Neuronal stem cell (in vitro differentiated cells): ENCODE measurements around the gene SEMA3A.

Experiments used
- DNase-seq: peaks from one replicate; pipeline ENCODE4 v3.0.0-alpha.2; 2013; ENCODE audit warnings: low spot score
- H2AFZ ChIP-seq: one replicate; pipeline ENCODE4 v1.6.1; 2013; ENCODE audit warnings: mild to moderate bottlenecking, low read length, inconsistent platforms
- H2AK5ac ChIP-seq: 2 replicates; pipeline ENCODE4 v1.6.1; 2013; ENCODE audit warnings: low read depth, mild to moderate bottlenecking, inconsistent platforms, low read length, moderate library complexity, mixed read lengths
- H2BK120ac ChIP-seq: 2 replicates; pipeline ENCODE4 v1.6.1; 2013; ENCODE audit warnings: low read depth, mild to moderate bottlenecking, inconsistent platforms, low read length, moderate library complexity, mixed read lengths
- H2BK12ac ChIP-seq: one replicate; pipeline ENCODE4 v1.6.1; 2013; ENCODE audit warnings: low read length, inconsistent platforms
- H2BK15ac ChIP-seq: 2 replicates; pipeline ENCODE4 v1.6.1; 2013; ENCODE audit warnings: mild to moderate bottlenecking, low read length, inconsistent platforms, mixed read lengths
- H2BK5ac ChIP-seq: one replicate; pipeline ENCODE4 v1.6.1; 2013; ENCODE audit warnings: inconsistent platforms, mild to moderate bottlenecking, low read length, moderate library complexity
- H3K14ac ChIP-seq: one replicate; pipeline ENCODE4 v1.6.1; 2013; ENCODE audit warnings: low read length, inconsistent platforms
- H3K18ac ChIP-seq: 2 replicates; pipeline ENCODE4 v1.6.1; 2013; ENCODE audit warnings: low read length, inconsistent platforms
- H3K23ac ChIP-seq: 2 replicates; pipeline ENCODE4 v1.6.1; 2013; ENCODE audit warnings: low read depth, mild to moderate bottlenecking, mixed read lengths, low read length, inconsistent platforms; ENCODE audit not compliant: poor library complexity
- H3K27ac ChIP-seq: replicated peaks from 3 replicates; pipeline ENCODE4 v1.5.1; 2013; ENCODE audit warnings: low read length, inconsistent platforms
- H3K27me3 ChIP-seq, 3 experiments: 2 replicates each; pipeline ENCODE4 v1.6.1; 2013; ENCODE audit warnings: low read length in 3 of 3, mild to moderate bottlenecking in 2 of 3, inconsistent platforms in 1 of 3, low read depth in 1 of 3, mixed read lengths in 1 of 3, moderate library complexity in 1 of 3; ENCODE audit not compliant: control insufficient read depth in 3 of 3, insufficient read depth in 3 of 3
- H3K36me3 ChIP-seq, 2 donors: replicated peaks in 1 of 2; 2 replicates each; pipeline ENCODE4 v1.6.1; 2013; ENCODE audit warnings: low read length in 2 of 2; ENCODE audit not compliant: control insufficient read depth in 2 of 2, insufficient read depth in 2 of 2
- H3K4ac ChIP-seq: 2 replicates; pipeline ENCODE4 v1.6.1; 2013; ENCODE audit warnings: inconsistent platforms, mild to moderate bottlenecking, low read length, moderate library complexity
- H3K4me1 ChIP-seq, 2 donors: 1 replicate in 1 of 2; 2 replicates in 1 of 2; pipeline ENCODE4 v1.6.1; 2013; ENCODE audit warnings: low read length in 2 of 2, low read depth in 1 of 2; ENCODE audit not compliant: control insufficient read depth in 2 of 2, insufficient read depth in 1 of 2
- H3K4me2 ChIP-seq: one replicate; pipeline ENCODE4 v1.6.1; 2013; ENCODE audit warnings: mild to moderate bottlenecking, low read length, inconsistent platforms; ENCODE audit not compliant: insufficient read depth, poor library complexity, severe bottlenecking
- H3K4me3 ChIP-seq, 2 donors: 2 replicates each; pipeline ENCODE4 v1.5.1; 2013; ENCODE audit warnings: low read length in 2 of 2, mild to moderate bottlenecking in 2 of 2, inconsistent platforms in 1 of 2, moderate library complexity in 1 of 2
- H3K79me1 ChIP-seq: one replicate; pipeline ENCODE4 v1.6.1; 2013; ENCODE audit warnings: low read depth, mild to moderate bottlenecking, inconsistent platforms, low read length, moderate library complexity
- H3K9ac ChIP-seq: one replicate; pipeline ENCODE4 v1.6.1; 2013; ENCODE audit warnings: mild to moderate bottlenecking, low read depth, low read length, inconsistent platforms; ENCODE audit not compliant: poor library complexity
- H3K9me3 ChIP-seq, 2 donors: replicated peaks in 1 of 2; 2 replicates each; pipeline versions ENCODE3 to v1.6.1; 2013; ENCODE audit warnings: low read length in 2 of 2, mild to moderate bottlenecking in 2 of 2, inconsistent platforms in 1 of 2, low read depth in 1 of 2, mixed read lengths in 1 of 2, moderate library complexity in 1 of 2; ENCODE audit not compliant: control insufficient read depth in 2 of 2, insufficient read depth in 1 of 2
- H4K8ac ChIP-seq: one replicate; pipeline ENCODE4 v1.6.1; 2013; ENCODE audit warnings: low read depth, mild to moderate bottlenecking, inconsistent platforms, low read length, moderate library complexity
- H4K91ac ChIP-seq: one replicate; pipeline ENCODE4 v1.6.1; 2013; ENCODE audit warnings: low read length, low read depth, mild to moderate bottlenecking, inconsistent platforms; ENCODE audit not compliant: poor library complexity
- WGBS, 2 donors: extraction: QIAGEN DNeasy Blood & Tissue Kit; methylation state at CpG; one replicate each; pipeline ENCODE4 v1.1.7; 2013; ENCODE audit warnings: missing lambda C conversion rate in 2 of 2, mixed read lengths in 1 of 2; ENCODE audit not compliant: insufficient read length in 2 of 2, insufficient replicate concordance in 1 of 2; ENCODE audit errors: extremely low coverage in 2 of 2; 5-methylcytosine and 5-hydroxymethylcytosine counted together

The SEMA3A gene

GRCh38 chr7:84076219-84076618 is 118.4 kb downstream of the SEMA3A start:
- Histone ChIP-seq H3K27ac (no peak overlapping the region), H3K4me3 (no peak overlapping the region), H3K23ac (no peak overlapping the region), H2BK12ac (no peak overlapping the region), H2BK15ac (no peak overlapping the region), H3K79me1 (no peaks in the 10 kb centered on the region), H3K27me3 (no peaks in the 10 kb centered on the region), H3K14ac (no peak overlapping the region), H2AFZ (no peak overlapping the region), H2BK5ac (no peak overlapping the region), H4K8ac (no peak overlapping the region), H3K36me3 (peaks cover 0 to 8% of the 10 kb centered on the region in 2 donors), H3K4me1 (no peaks in the 10 kb centered on the region), H4K91ac (no peak overlapping the region), H2AK5ac (no peak overlapping the region), H3K4me2 (no peak overlapping the region), H3K4ac (no peak overlapping the region), H3K9ac (no peak overlapping the region), H3K18ac (no peak overlapping the region), H2BK120ac (no peak overlapping the region), H3K9me3 (peaks cover 0 to 3% of the 10 kb centered on the region in 2 donors)
- no CpG with 5 or more reads among the region's 1 CpG for WGBS, 2 donors
- DNase-seq: no peak

GRCh38 chr7:84073186-84073875 is 121.3 kb downstream of the SEMA3A start:
- Histone ChIP-seq H3K18ac (no peak overlapping the region), H2BK120ac (no peak overlapping the region), H3K4ac (no peak overlapping the region), H3K36me3 (peaks cover 0 to 16% of the 10 kb centered on the region in 2 donors), H4K8ac (no peak overlapping the region), H3K23ac (no peak overlapping the region), H3K27ac (no peak overlapping the region), H3K79me1 (no peaks in the 10 kb centered on the region), H3K4me2 (no peak overlapping the region), H3K9ac (no peak overlapping the region), H4K91ac (no peak overlapping the region), H2AK5ac (no peak overlapping the region), H2BK15ac (no peak overlapping the region), H3K4me3 (no peak overlapping the region), H2AFZ (no peak overlapping the region), H2BK5ac (no peak overlapping the region), H2BK12ac (no peak overlapping the region), H3K27me3 (no peaks in the 10 kb centered on the region), H3K4me1 (no peaks in the 10 kb centered on the region), H3K9me3 (no peaks in the 10 kb centered on the region), H3K14ac (no peak overlapping the region)
- no peak for DNase-seq
- WGBS, 2 donors: 100% methylated on average over 1 of the region's 3 CpGs; no CpG with 5 or more reads in 1 of the 2 donors

GRCh38 chr7:84070770-84071169 is 123.8 kb downstream of the SEMA3A start:
- WGBS, 2 donors: no CpG with 5 or more reads among the region's 2 CpGs
- Histone ChIP-seq H2BK15ac (no peak overlapping the region), H3K23ac (no peak overlapping the region), H2BK5ac (no peak overlapping the region), H2BK120ac (no peak overlapping the region), H3K27ac (no peak overlapping the region), H2AK5ac (no peak overlapping the region), H3K9ac (no peak overlapping the region), H3K27me3 (no peaks in the 10 kb centered on the region), H2AFZ (no peak overlapping the region), H3K36me3 (peaks cover 0 to 16% of the 10 kb centered on the region in 2 donors), H2BK12ac (no peak overlapping the region), H3K14ac (no peak overlapping the region), H3K4me3 (no peak overlapping the region), H3K4me1 (no peaks in the 10 kb centered on the region), H4K91ac (no peak overlapping the region), H4K8ac (no peak overlapping the region), H3K4ac (no peak overlapping the region), H3K9me3 (no peaks in the 10 kb centered on the region), H3K79me1 (no peaks in the 10 kb centered on the region), H3K18ac (no peak overlapping the region), H3K4me2 (no peak overlapping the region)
- DNase-seq: no peak

- Histone ChIP-seq H3K4me1 (no peaks in the 10 kb centered on the region), H3K9ac (no peak overlapping the region), H2BK5ac (no peak overlapping the region), H3K18ac (no peak overlapping the region), H4K8ac (no peak overlapping the region), H3K9me3 (no peaks in the 10 kb centered on the region), H2AFZ (no peak overlapping the region), H3K36me3 (peaks cover 0 to 16% of the 10 kb centered on the region in 2 donors), H3K4me2 (no peak overlapping the region), H2AK5ac (no peak overlapping the region), H2BK15ac (no peak overlapping the region), H3K27ac (no peak overlapping the region), H2BK120ac (no peak overlapping the region), H3K27me3 (no peaks in the 10 kb centered on the region), H3K4ac (no peak overlapping the region), H2BK12ac (no peak overlapping the region), H3K23ac (no peak overlapping the region), H3K4me3 (no peak overlapping the region), H4K91ac (no peak overlapping the region), H3K14ac (no peak overlapping the region), H3K79me1 (no peaks in the 10 kb centered on the region)
- no peak for DNase-seq
- no CpG with 5 or more reads among the region's 2 CpGs for WGBS, 2 donors
These were observed 124.5 kb downstream of the SEMA3A start for GRCh38 chr7:84069999-84070500.
